ENCODE results near the gene SHF. TPM values are rescaled to one million over a fixed set of nuclear protein-coding genes. Genes with fewer than 3 reads are reported as not detected.
A peak's percentile ranks its signal among the peaks of the same experiment; 100 is the strongest.

Gene SHF
- total and polyA plus RNA-seq, 2 donors (not counting 1 experiment from before 2014, with no cell fraction given) = 1.6 to 15.4 TPM

GRCh38 chr15:45179221-45179985 lies 8.4 kb downstream of the SHF start:
- Histone ChIP-seq H3K9ac (ENCODE audit: low read length) (no peak overlapping the region), H3K79me2 (ENCODE audit: control insufficient read depth, insufficient read depth, low read length) (no peaks in the 10 kb centered on the region), H2AFZ (ENCODE audit: insufficient read depth, low read depth, low read length, poor library complexity, severe bottlenecking) (no peak overlapping the region), H3K9me3 (ENCODE audit: control extremely low read depth in 1 of 3, control insufficient read depth in 2 of 3, insufficient read depth in 1 of 3, low read length in 2 of 3) (no peaks in the 10 kb centered on the region), H3K27me3 (replicated peaks in 1 of 4; ENCODE audit: control extremely low read depth in 1 of 4, control insufficient read depth in 3 of 4, insufficient read depth in 4 of 4, low read length in 3 of 4) (no peaks in the 10 kb centered on the region), H3K4me2 (replicated peaks; ENCODE audit: low read depth, low read length, poor library complexity, severe bottlenecking) (no peak overlapping the region), H3K36me3 (replicated peaks in 1 of 2; ENCODE audit: control extremely low read depth in 1 of 2, control insufficient read depth in 1 of 2, extremely low read depth in 1 of 2, insufficient read depth in 2 of 2, low read length in 1 of 2) (no peaks in the 10 kb centered on the region), H4K20me1 (ENCODE audit: control insufficient read depth, insufficient read depth, low read length, poor library complexity, severe bottlenecking) (no peaks in the 10 kb centered on the region), H3K4me3 (ENCODE audit: control extremely low read depth in 1 of 5, extremely low read depth in 1 of 5, insufficient read depth in 1 of 5, low read depth in 2 of 5, low read length in 4 of 5) (no peak overlapping the region), H3K27ac (ENCODE audit: low read length in 2 of 2) (no peak overlapping the region), H3K4me1 (ENCODE audit: control insufficient read depth in 2 of 2, insufficient read depth in 2 of 2, low read length in 2 of 2) (no peaks in the 10 kb centered on the region)
- H3K9me3 Mint-ChIP-seq (ENCODE audit: insufficient read depth) = no peaks in the 10 kb centered on the region
- H3K27ac Mint-ChIP-seq = no peak overlapping the region
- DNase-seq (peak; percentile 60), ATAC-seq (ENCODE audit: low read depth) (peak; percentile 51)
- 95% methylated on average over 12 of the region's 13 CpGs for WGBS (ENCODE audit: insufficient coverage)
- H3K4me3 Mint-ChIP-seq = no peak overlapping the region
- peaks cover 7% of the 10 kb centered on the region for H3K27me3 Mint-ChIP-seq
- H3K4me1 Mint-ChIP-seq = peaks cover 2% of the 10 kb centered on the region
- CTCF ChIA-PET = interaction anchor here (0.9 to 4.8 kb wide), 15 partner anchors 8 to 222 kb away, joined by 3 to 37 read pairs (median 4); partner anchors contain the start of gene SHF
- intact Hi-C loops (cut with micrococcal nuclease) = no loop called here
- no peak for TF ChIP-seq EZH2 (IDR thresholded peaks at IDR 0.05; ENCODE audit: borderline replicate concordance, insufficient read depth, low read depth, low read length, poor library complexity, severe bottlenecking)
- peak; percentile 54 for TF ChIP-seq CTCF (IDR thresholded peaks at IDR 0.05)
- POLR2A ChIA-PET = no interaction called here

- ChIA-PET CTCF (interaction anchor here (1.1 to 2.0 kb wide), 4 partner anchors 9 to 59 kb away, joined by 3 to 9 read pairs (median 5); no protein-coding TSS in a partner anchor), POLR2A (no interaction called here)
- Histone ChIP-seq H3K36me3 (replicated peaks in 1 of 2; ENCODE audit: control extremely low read depth in 1 of 2, control insufficient read depth in 1 of 2, extremely low read depth in 1 of 2, insufficient read depth in 2 of 2, low read length in 1 of 2) (no peaks in the 10 kb centered on the region), H3K4me1 (ENCODE audit: control insufficient read depth in 2 of 2, insufficient read depth in 2 of 2, low read length in 2 of 2) (no peaks in the 10 kb centered on the region), H3K4me2 (replicated peaks; ENCODE audit: low read depth, low read length, poor library complexity, severe bottlenecking) (no peak overlapping the region), H4K20me1 (ENCODE audit: control insufficient read depth, insufficient read depth, low read length, poor library complexity, severe bottlenecking) (no peaks in the 10 kb centered on the region), H3K27ac (ENCODE audit: low read length in 2 of 2) (no peak overlapping the region), H3K79me2 (ENCODE audit: control insufficient read depth, insufficient read depth, low read length) (no peaks in the 10 kb centered on the region), H3K9ac (ENCODE audit: low read length) (no peak overlapping the region), H3K27me3 (replicated peaks in 1 of 4; ENCODE audit: control extremely low read depth in 1 of 4, control insufficient read depth in 3 of 4, insufficient read depth in 4 of 4, low read length in 3 of 4) (no peaks in the 10 kb centered on the region), H3K4me3 (ENCODE audit: control extremely low read depth in 1 of 5, extremely low read depth in 1 of 5, insufficient read depth in 1 of 5, low read depth in 2 of 5, low read length in 4 of 5) (no peak overlapping the region), H3K9me3 (ENCODE audit: control extremely low read depth in 1 of 3, control insufficient read depth in 2 of 3, insufficient read depth in 1 of 3, low read length in 2 of 3) (no peaks in the 10 kb centered on the region), H2AFZ (ENCODE audit: insufficient read depth, low read depth, low read length, poor library complexity, severe bottlenecking) (no peak overlapping the region)
- Mint-ChIP-seq H3K9me3 (ENCODE audit: insufficient read depth) (no peaks in the 10 kb centered on the region), H3K27ac (no peak overlapping the region), H3K4me1 (peaks cover 2% of the 10 kb centered on the region), H3K4me3 (no peak overlapping the region), H3K27me3 (peaks cover 7% of the 10 kb centered on the region)
- no peak for DNase-seq
- no peak for ATAC-seq (ENCODE audit: low read depth)
- TF ChIP-seq CTCF (IDR thresholded peaks at IDR 0.05) (no peak), EZH2 (IDR thresholded peaks at IDR 0.05; ENCODE audit: borderline replicate concordance, insufficient read depth, low read depth, low read length, poor library complexity, severe bottlenecking) (no peak)
- 93% methylated on average over 3 of the region's 3 CpGs for WGBS (ENCODE audit: insufficient coverage)
- intact Hi-C loops (cut with micrococcal nuclease) = no loop called here
Measured at GRCh38 chr15:45177285-45177684, 10.5 kb downstream of the SHF start.

All from B cell (primary cell).